Epidermal melanocyte (primary cell): ENCODE results near the gene HOXC13.

ENCODE experiments used
- DNase-seq: peaks from one replicate; pipeline ENCODE4 v3.0.0; 2011; ENCODE audit warnings: low spot score; ENCODE audit not compliant: insufficient read length

Gene HOXC13

GRCh38 chr12:53969588-53970259 is 31.1 kb downstream of the HOXC13 start:
- DNase-seq: no peak

GRCh38 chr12:53970451-53970850 is 31.8 kb downstream of the HOXC13 start:
- DNase-seq: no peak

- DNase-seq: no peak
Observed at GRCh38 chr12:53971129-53971528, 32.5 kb downstream of the HOXC13 start.

- no peak for DNase-seq
Observed at GRCh38 chr12:53971686-53972085, 33.1 kb downstream of the HOXC13 start.

GRCh38 chr12:53972152-53972702 is 33.6 kb downstream of the HOXC13 start:
- DNase-seq: no peak

- DNase-seq: no peak
Observed at GRCh38 chr12:53972722-53973235, 34.1 kb downstream of the HOXC13 start, which contains the start of gene HOXC11. Gene HOXC11 (plus strand): TSS chr12:53973126. CDS start chr12:53973242, 116 bp downstream.

- DNase-seq: no peak
Observed at GRCh38 chr12:53973236-53974042, 34.8 kb downstream of the HOXC13 start.

- no peak for DNase-seq
Observed at GRCh38 chr12:53974084-53975063, 35.7 kb downstream of the HOXC13 start, which contains the start of gene HOTAIR. Gene HOTAIR (minus strand): TSS chr12:53974954.

GRCh38 chr12:53975064-53975471 is 36.4 kb downstream of the HOXC13 start:
- no peak for DNase-seq

GRCh38 chr12:53975479-53976152 is 37.0 kb downstream of the HOXC13 start:
- DNase-seq: no peak

GRCh38 chr12:53976172-53976822 is 37.7 kb downstream of the HOXC13 start:
- no peak for DNase-seq

GRCh38 chr12:53976823-53977595 is 38.4 kb downstream of the HOXC13 start:
- no peak for DNase-seq

- DNase-seq: no peak
Observed at GRCh38 chr12:53977596-53978445, 39.2 kb downstream of the HOXC13 start.

GRCh38 chr12:53978477-53979356 is 40.1 kb downstream of the HOXC13 start:
- DNase-seq: no peak

GRCh38 chr12:53980104-53980801 is 41.6 kb downstream of the HOXC13 start:
- DNase-seq: no peak

- no peak for DNase-seq
Observed at GRCh38 chr12:53980802-53981496, 42.3 kb downstream of the HOXC13 start.
